ENCODE data around the gene LDAF1. TPM values are rescaled to one million over a fixed set of nuclear protein-coding genes. Genes with fewer than 3 reads are reported as not detected.

The LDAF1 gene
- total and polyA plus RNA-seq, 2 donors (not counting 1 experiment from before 2014, with no cell fraction given) = 11.3 to 21.1 TPM

GRCh38 chr16:21163576-21163975 is 5.1 kb downstream of the LDAF1 start:
- peaks cover 14% of the 10 kb centered on the region for H3K4me1 Mint-ChIP-seq
- H3K4me1 ChIP-seq (ENCODE audit: control insufficient read depth in 2 of 2, insufficient read depth in 2 of 2, low read length in 2 of 2) = peaks cover 7 to 8% of the 10 kb centered on the region in 2 donors
- ATAC-seq (ENCODE audit: low read depth) (no peak), DNase-seq (no peak)
- H3K36me3 ChIP-seq (replicated peaks in 1 of 2; ENCODE audit: control extremely low read depth in 1 of 2, control insufficient read depth in 1 of 2, extremely low read depth in 1 of 2, insufficient read depth in 2 of 2, low read length in 1 of 2) = peaks cover 0 to 29% of the 10 kb centered on the region in 2 experiments
- no peak overlapping the region for H3K4me2 ChIP-seq (replicated peaks; ENCODE audit: low read depth, low read length, poor library complexity, severe bottlenecking)
- H3K79me2 ChIP-seq (ENCODE audit: control insufficient read depth, insufficient read depth, low read length) = peaks cover 18% of the 10 kb centered on the region
- ChIA-PET POLR2A (no interaction called here), CTCF (interaction anchor here (1.2 kb wide), 1 partner anchor 24 kb away, joined by 3 read pairs; no protein-coding TSS in a partner anchor)
- no peaks in the 10 kb centered on the region for H3K9me3 Mint-ChIP-seq (ENCODE audit: insufficient read depth)
- H3K4me3 Mint-ChIP-seq = no peak overlapping the region
- H3K9me3 ChIP-seq (ENCODE audit: control extremely low read depth in 1 of 3, control insufficient read depth in 2 of 3, insufficient read depth in 1 of 3, low read length in 2 of 3) = no peaks in the 10 kb centered on the region
- no peak overlapping the region for H3K9ac ChIP-seq (ENCODE audit: low read length)
- H3K4me3 ChIP-seq (ENCODE audit: control extremely low read depth in 1 of 5, extremely low read depth in 1 of 5, insufficient read depth in 1 of 5, low read depth in 2 of 5, low read length in 4 of 5) = no peak overlapping the region
- TF ChIP-seq EZH2 (IDR thresholded peaks at IDR 0.05; ENCODE audit: borderline replicate concordance, insufficient read depth, low read depth, low read length, poor library complexity, severe bottlenecking) (no peak), CTCF (IDR thresholded peaks at IDR 0.05) (no peak)
- intact Hi-C loops (cut with micrococcal nuclease) = no loop called here
- no peaks in the 10 kb centered on the region for H4K20me1 ChIP-seq (ENCODE audit: control insufficient read depth, insufficient read depth, low read length, poor library complexity, severe bottlenecking)
- H3K27ac ChIP-seq (ENCODE audit: low read length in 2 of 2) = no peak overlapping the region
- 100% methylated on average over 1 of the region's 4 CpGs for WGBS (ENCODE audit: insufficient coverage)
- H3K27ac Mint-ChIP-seq = no peak overlapping the region
- H2AFZ ChIP-seq (ENCODE audit: insufficient read depth, low read depth, low read length, poor library complexity, severe bottlenecking) = no peak overlapping the region
- no peaks in the 10 kb centered on the region for H3K27me3 Mint-ChIP-seq
- no peaks in the 10 kb centered on the region for H3K27me3 ChIP-seq (replicated peaks in 1 of 4; ENCODE audit: control extremely low read depth in 1 of 4, control insufficient read depth in 3 of 4, insufficient read depth in 4 of 4, low read length in 3 of 4)

GRCh38 chr16:21164521-21165168 is 6.2 kb downstream of the LDAF1 start:
- Mint-ChIP-seq H3K27me3 (no peaks in the 10 kb centered on the region), H3K4me1 (peaks cover 7% of the 10 kb centered on the region), H3K9me3 (ENCODE audit: insufficient read depth) (no peaks in the 10 kb centered on the region), H3K27ac (no peak overlapping the region), H3K4me3 (no peak overlapping the region)
- H3K79me2 ChIP-seq (ENCODE audit: control insufficient read depth, insufficient read depth, low read length) = peaks cover 7% of the 10 kb centered on the region
- 97% methylated on average over 7 of the region's 7 CpGs for WGBS (ENCODE audit: insufficient coverage)
- H4K20me1 ChIP-seq (ENCODE audit: control insufficient read depth, insufficient read depth, low read length, poor library complexity, severe bottlenecking) = no peaks in the 10 kb centered on the region
- H3K27ac ChIP-seq (ENCODE audit: low read length in 2 of 2) = no peak overlapping the region
- H3K4me1 ChIP-seq (ENCODE audit: control insufficient read depth in 2 of 2, insufficient read depth in 2 of 2, low read length in 2 of 2) = peaks cover 7 to 8% of the 10 kb centered on the region in 2 donors
- DNase-seq (no peak), ATAC-seq (ENCODE audit: low read depth) (no peak)
- no peaks in the 10 kb centered on the region for H3K9me3 ChIP-seq (ENCODE audit: control extremely low read depth in 1 of 3, control insufficient read depth in 2 of 3, insufficient read depth in 1 of 3, low read length in 2 of 3)
- no peak overlapping the region for H2AFZ ChIP-seq (ENCODE audit: insufficient read depth, low read depth, low read length, poor library complexity, severe bottlenecking)
- H3K27me3 ChIP-seq (replicated peaks in 1 of 4; ENCODE audit: control extremely low read depth in 1 of 4, control insufficient read depth in 3 of 4, insufficient read depth in 4 of 4, low read length in 3 of 4) = no peaks in the 10 kb centered on the region
- POLR2A ChIA-PET = no interaction called here
- TF ChIP-seq CTCF (IDR thresholded peaks at IDR 0.05) (no peak), EZH2 (IDR thresholded peaks at IDR 0.05; ENCODE audit: borderline replicate concordance, insufficient read depth, low read depth, low read length, poor library complexity, severe bottlenecking) (no peak)
- H3K4me2 ChIP-seq (replicated peaks; ENCODE audit: low read depth, low read length, poor library complexity, severe bottlenecking) = no peak overlapping the region
- intact Hi-C loops (cut with micrococcal nuclease) = no loop called here
- peaks cover 0 to 29% of the 10 kb centered on the region in 2 experiments for H3K36me3 ChIP-seq (replicated peaks in 1 of 2; ENCODE audit: control extremely low read depth in 1 of 2, control insufficient read depth in 1 of 2, extremely low read depth in 1 of 2, insufficient read depth in 2 of 2, low read length in 1 of 2)
- no peak overlapping the region for H3K4me3 ChIP-seq (ENCODE audit: control extremely low read depth in 1 of 5, extremely low read depth in 1 of 5, insufficient read depth in 1 of 5, low read depth in 2 of 5, low read length in 4 of 5)
- CTCF ChIA-PET = interaction anchor here (0.6 kb wide), 1 partner anchor 26 kb away, joined by 4 read pairs; no protein-coding TSS in a partner anchor
- H3K9ac ChIP-seq (ENCODE audit: low read length) = no peak overlapping the region
